HepG2 (cell line): ENCODE measurements around the gene SNX15. TPM values are rescaled to one million over a fixed set of nuclear protein-coding genes. Genes with fewer than 3 reads are reported as not detected.

Source experiments
- EP300 ChIP-seq, 3 experiments: sonication (generic) in 1 of 3; formaldehyde crosslinking in 1 of 3; IDR thresholded peaks; 2 replicates each; pipeline versions ENCODE4 v1.5.1 to v1.6.1; 2011 to 2020; ENCODE audit warnings: low read depth in 2 of 3, low read length in 2 of 3, borderline replicate concordance in 1 of 3, improper control_type of control experiment in 1 of 3, mild to moderate bottlenecking in 1 of 3, missing genetic modification reagents in 1 of 3, moderate library complexity in 1 of 3
- HNRNPLL ChIP-seq: fragments of 200-400 bp; formaldehyde crosslinking; IDR thresholded peaks from 2 replicates; pipeline ENCODE4 v1.6.1; 2017; ENCODE audit warnings: mild to moderate bottlenecking, low read depth, low read length; ENCODE audit not compliant: poor library complexity, severe bottlenecking
- IKZF4 ChIP-seq: sonication (generic); formaldehyde crosslinking; IDR thresholded peaks from 2 replicates; pipeline ENCODE4 v1.5.1; 2020; ENCODE audit warnings: borderline replicate concordance, mild to moderate bottlenecking, low read depth, missing genetic modification reagents; ENCODE audit errors: not compliant biosample characterization
- KLF15 ChIP-seq: sonication (generic); formaldehyde crosslinking; IDR thresholded peaks from 2 replicates; pipeline ENCODE4 v1.8.1; 2023; ENCODE audit warnings: borderline replicate concordance, mild to moderate bottlenecking, inconsistent platforms, missing genetic modification reagents, mixed read lengths
- NONO ChIP-seq, 2 experiments: fragments of 450-650 bp in 1 of 2; sonication (generic) in 1 of 2; formaldehyde crosslinking in 1 of 2; IDR thresholded peaks in 1 of 2; conservative IDR thresholded peaks in 1 of 2; 2 replicates each; pipeline versions ENCODE4 v1.6.1 to v1.8.0; 2017 to 2022; ENCODE audit warnings: mild to moderate bottlenecking in 1 of 2, missing genetic modification reagents in 1 of 2, moderate library complexity in 1 of 2
- ZMYM3 ChIP-seq: sonication (generic); formaldehyde crosslinking; IDR thresholded peaks from 2 replicates; pipeline ENCODE4 v1.5.1; 2020; ENCODE audit warnings: mild to moderate bottlenecking, missing genetic modification reagents
- ZNF225 ChIP-seq: sonication (generic); formaldehyde crosslinking; IDR thresholded peaks from 2 replicates; pipeline ENCODE4 v1.4.0; 2020; ENCODE audit warnings: mild to moderate bottlenecking, missing genetic modification reagents
- polyA plus RNA-seq, 8 experiments: library from polyadenylated mRNA; depleted of rRNA in 3 of 8; stranded (reverse) in 7 of 8; unstranded in 1 of 8; fragments of >200 nt; fragmentation: Illumina TruSeq in 4 of 8; extraction: Trizol in 4 of 8; gene quantifications; 2 replicates each; pipeline versions ENCODE4 v1.2.1 to v1.2.3, GENCODE V29; 2011 to 2016; ENCODE audit warnings: low read depth in 4 of 8, missing spikeins in 1 of 8, mixed read lengths in 1 of 8; ENCODE audit not compliant: insufficient read depth in 1 of 8
- total RNA-seq, 5 experiments: library from RNA; depleted of rRNA; stranded (reverse); fragments of >200 nt; fragmentation: Illumina TruSeq; extraction: Trizol; gene quantifications; 2 replicates each; pipeline ENCODE4 v1.2.3, GENCODE V29; 2016; ENCODE audit warnings: low read depth in 1 of 5
- TF ChIP-seq, protein P1 (sequence below): sonication (generic); formaldehyde crosslinking; IDR thresholded peaks from 2 replicates; pipeline ENCODE4 v1.5.1; 2020; ENCODE audit warnings: mild to moderate bottlenecking, missing genetic modification reagents, borderline replicate concordance
- TF ChIP-seq, protein P2 (sequence below): sonication (generic); formaldehyde crosslinking; IDR thresholded peaks from 2 replicates; pipeline ENCODE4 v1.4.0; 2020; ENCODE audit warnings: mild to moderate bottlenecking, missing genetic modification reagents, borderline replicate concordance
- TF ChIP-seq, protein P3 (sequence below): sonication (generic); formaldehyde crosslinking; IDR thresholded peaks from 2 replicates; pipeline ENCODE4 v1.4.0; 2020; ENCODE audit warnings: missing genetic modification reagents, mild to moderate bottlenecking, borderline replicate concordance
- TF ChIP-seq, protein P4 (sequence below): sonication (generic); formaldehyde crosslinking; IDR thresholded peaks from 2 replicates; pipeline ENCODE4 v1.4.0; 2020; ENCODE audit warnings: low read depth, mild to moderate bottlenecking, missing genetic modification reagents

Gene SNX15
- total and polyA plus RNA-seq, 2 of the 13 experiments (the other 11 are each of a cell fraction or from before 2014, with no cell fraction given) = 19.1 to 22.6 TPM

DNA sequence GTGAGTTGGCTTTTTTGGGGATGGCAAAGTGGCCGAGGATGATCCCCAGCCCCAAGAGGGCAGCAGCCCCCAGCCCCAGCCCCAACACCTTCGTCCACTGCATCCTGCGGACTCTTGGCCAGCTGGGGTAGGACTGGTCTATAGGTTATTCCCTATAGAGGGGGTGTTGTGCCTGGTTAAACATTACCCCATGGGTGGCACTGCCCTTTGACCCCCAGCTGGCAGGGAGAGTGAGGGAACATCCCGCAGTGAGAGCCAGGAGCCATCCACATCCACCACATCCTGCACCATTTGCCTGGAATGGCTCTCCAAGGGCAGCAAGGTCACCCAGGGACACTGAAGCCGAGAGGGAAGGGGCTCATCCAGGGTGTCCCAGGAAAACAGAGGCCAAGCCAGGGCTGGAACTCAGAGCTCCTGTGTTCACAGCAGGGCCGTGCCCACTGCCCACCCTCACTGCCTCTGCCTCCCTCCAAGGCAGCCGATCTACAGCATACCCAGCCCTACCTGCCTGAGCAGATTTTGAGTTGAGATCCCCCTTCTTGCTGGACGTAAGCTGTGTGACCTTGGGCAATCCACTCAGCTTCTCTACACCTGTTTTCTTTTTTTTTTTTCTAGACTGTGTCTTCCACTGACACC is 31.3 kb downstream of the SNX15 start, which contains the start of gene NAALADL1 (continued):
- TF ChIP-seq, protein P1, sequence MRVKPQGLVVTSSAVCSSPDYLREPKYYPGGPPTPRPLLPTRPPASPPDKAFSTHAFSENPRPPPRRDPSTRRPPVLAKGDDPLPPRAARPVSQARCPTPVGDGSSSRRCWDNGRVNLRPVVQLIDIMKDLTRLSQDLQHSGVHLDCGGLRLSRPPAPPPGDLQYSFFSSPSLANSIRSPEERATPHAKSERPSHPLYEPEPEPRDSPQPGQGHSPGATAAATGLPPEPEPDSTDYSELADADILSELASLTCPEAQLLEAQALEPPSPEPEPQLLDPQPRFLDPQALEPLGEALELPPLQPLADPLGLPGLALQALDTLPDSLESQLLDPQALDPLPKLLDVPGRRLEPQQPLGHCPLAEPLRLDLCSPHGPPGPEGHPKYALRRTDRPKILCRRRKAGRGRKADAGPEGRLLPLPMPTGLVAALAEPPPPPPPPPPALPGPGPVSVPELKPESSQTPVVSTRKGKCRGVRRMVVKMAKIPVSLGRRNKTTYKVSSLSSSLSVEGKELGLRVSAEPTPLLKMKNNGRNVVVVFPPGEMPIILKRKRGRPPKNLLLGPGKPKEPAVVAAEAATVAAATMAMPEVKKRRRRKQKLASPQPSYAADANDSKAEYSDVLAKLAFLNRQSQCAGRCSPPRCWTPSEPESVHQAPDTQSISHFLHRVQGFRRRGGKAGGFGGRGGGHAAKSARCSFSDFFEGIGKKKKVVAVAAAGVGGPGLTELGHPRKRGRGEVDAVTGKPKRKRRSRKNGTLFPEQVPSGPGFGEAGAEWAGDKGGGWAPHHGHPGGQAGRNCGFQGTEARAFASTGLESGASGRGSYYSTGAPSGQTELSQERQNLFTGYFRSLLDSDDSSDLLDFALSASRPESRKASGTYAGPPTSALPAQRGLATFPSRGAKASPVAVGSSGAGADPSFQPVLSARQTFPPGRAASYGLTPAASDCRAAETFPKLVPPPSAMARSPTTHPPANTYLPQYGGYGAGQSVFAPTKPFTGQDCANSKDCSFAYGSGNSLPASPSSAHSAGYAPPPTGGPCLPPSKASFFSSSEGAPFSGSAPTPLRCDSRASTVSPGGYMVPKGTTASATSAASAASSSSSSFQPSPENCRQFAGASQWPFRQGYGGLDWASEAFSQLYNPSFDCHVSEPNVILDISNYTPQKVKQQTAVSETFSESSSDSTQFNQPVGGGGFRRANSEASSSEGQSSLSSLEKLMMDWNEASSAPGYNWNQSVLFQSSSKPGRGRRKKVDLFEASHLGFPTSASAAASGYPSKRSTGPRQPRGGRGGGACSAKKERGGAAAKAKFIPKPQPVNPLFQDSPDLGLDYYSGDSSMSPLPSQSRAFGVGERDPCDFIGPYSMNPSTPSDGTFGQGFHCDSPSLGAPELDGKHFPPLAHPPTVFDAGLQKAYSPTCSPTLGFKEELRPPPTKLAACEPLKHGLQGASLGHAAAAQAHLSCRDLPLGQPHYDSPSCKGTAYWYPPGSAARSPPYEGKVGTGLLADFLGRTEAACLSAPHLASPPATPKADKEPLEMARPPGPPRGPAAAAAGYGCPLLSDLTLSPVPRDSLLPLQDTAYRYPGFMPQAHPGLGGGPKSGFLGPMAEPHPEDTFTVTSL = 0 out of 2 replicates have a peak, but pooled peaks have one; percentile 14
- TF ChIP-seq EP300 (IDR thresholded peaks at IDR 0.05; ENCODE audit: low read depth in 2 of 2, low read length in 2 of 2) = peak in 1 of 2 experiments; percentile 24; a peak in 1 of 4 replicates
- TF ChIP-seq EP300 (CRISPR knock-in tag; IDR thresholded peaks at IDR 0.05; ENCODE audit: borderline replicate concordance) = no peak; the same call in 1 of the 2 replicates
- TF ChIP-seq, protein P2, sequence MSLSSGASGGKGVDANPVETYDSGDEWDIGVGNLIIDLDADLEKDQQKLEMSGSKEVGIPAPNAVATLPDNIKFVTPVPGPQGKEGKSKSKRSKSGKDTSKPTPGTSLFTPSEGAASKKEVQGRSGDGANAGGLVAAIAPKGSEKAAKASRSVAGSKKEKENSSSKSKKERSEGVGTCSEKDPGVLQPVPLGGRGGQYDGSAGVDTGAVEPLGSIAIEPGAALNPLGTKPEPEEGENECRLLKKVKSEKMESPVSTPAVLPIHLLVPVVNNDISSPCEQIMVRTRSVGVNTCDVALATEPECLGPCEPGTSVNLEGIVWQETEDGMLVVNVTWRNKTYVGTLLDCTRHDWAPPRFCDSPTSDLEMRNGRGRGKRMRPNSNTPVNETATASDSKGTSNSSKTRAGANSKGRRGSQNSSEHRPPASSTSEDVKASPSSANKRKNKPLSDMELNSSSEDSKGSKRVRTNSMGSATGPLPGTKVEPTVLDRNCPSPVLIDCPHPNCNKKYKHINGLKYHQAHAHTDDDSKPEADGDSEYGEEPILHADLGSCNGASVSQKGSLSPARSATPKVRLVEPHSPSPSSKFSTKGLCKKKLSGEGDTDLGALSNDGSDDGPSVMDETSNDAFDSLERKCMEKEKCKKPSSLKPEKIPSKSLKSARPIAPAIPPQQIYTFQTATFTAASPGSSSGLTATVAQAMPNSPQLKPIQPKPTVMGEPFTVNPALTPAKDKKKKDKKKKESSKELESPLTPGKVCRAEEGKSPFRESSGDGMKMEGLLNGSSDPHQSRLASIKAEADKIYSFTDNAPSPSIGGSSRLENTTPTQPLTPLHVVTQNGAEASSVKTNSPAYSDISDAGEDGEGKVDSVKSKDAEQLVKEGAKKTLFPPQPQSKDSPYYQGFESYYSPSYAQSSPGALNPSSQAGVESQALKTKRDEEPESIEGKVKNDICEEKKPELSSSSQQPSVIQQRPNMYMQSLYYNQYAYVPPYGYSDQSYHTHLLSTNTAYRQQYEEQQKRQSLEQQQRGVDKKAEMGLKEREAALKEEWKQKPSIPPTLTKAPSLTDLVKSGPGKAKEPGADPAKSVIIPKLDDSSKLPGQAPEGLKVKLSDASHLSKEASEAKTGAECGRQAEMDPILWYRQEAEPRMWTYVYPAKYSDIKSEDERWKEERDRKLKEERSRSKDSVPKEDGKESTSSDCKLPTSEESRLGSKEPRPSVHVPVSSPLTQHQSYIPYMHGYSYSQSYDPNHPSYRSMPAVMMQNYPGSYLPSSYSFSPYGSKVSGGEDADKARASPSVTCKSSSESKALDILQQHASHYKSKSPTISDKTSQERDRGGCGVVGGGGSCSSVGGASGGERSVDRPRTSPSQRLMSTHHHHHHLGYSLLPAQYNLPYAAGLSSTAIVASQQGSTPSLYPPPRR (CRISPR knock-in tag) = peak; percentile 30; the same call in 1 of the 2 replicates
- 0 out of 2 replicates have a peak, but pooled peaks have one; percentile 54 for TF ChIP-seq KLF15 (CRISPR knock-in tag)
- TF ChIP-seq NONO (IDR thresholded peaks at IDR 0.05) = no peak
- TF ChIP-seq NONO (CRISPR knock-in tag; conservative IDR thresholded peaks at IDR 0.05) = 0 out of 2 replicates have a peak, but pooled peaks have one; percentile 13
- TF ChIP-seq ZMYM3 (CRISPR knock-in tag) = peak; percentile 39
- TF ChIP-seq, protein P3, sequence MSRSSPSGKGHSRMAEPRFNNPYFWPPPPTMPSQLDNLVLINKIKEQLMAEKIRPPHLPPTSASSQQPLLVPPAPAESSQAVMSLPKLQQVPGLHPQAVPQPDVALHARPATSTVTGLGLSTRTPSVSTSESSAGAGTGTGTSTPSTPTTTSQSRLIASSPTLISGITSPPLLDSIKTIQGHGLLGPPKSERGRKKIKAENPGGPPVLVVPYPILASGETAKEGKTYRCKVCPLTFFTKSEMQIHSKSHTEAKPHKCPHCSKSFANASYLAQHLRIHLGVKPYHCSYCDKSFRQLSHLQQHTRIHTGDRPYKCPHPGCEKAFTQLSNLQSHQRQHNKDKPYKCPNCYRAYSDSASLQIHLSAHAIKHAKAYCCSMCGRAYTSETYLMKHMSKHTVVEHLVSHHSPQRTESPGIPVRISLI (CRISPR knock-in tag) = peak; percentile 44; the same call in 1 of the 2 replicates
- TF ChIP-seq, protein P4, sequence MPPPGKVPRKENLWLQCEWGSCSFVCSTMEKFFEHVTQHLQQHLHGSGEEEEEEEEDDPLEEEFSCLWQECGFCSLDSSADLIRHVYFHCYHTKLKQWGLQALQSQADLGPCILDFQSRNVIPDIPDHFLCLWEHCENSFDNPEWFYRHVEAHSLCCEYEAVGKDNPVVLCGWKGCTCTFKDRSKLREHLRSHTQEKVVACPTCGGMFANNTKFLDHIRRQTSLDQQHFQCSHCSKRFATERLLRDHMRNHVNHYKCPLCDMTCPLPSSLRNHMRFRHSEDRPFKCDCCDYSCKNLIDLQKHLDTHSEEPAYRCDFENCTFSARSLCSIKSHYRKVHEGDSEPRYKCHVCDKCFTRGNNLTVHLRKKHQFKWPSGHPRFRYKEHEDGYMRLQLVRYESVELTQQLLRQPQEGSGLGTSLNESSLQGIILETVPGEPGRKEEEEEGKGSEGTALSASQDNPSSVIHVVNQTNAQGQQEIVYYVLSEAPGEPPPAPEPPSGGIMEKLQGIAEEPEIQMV = 0 out of 2 replicates have a peak, but pooled peaks have one; percentile 48
- no peak for TF ChIP-seq HNRNPLL
- no peak for TF ChIP-seq IKZF4 (CRISPR knock-in tag)
- TF ChIP-seq ZNF225 (CRISPR knock-in tag) = no peak
